Spinal cord (tissue), 10 donors: ENCODE measurements around the gene GPRC5B. TPM values are rescaled to one million over a fixed set of nuclear protein-coding genes. Genes with fewer than 3 reads are reported as not detected.
A peak's percentile ranks its signal among the peaks of the same experiment; 100 is the strongest.

Experiments used
- DNase-seq, 6 donors: peaks; one replicate each; pipeline versions ENCODE4 v3.0.0 to v3.0.0-alpha.2; 2013 to 2015; ENCODE audit warnings: low spot score in 6 of 6, low read depth in 4 of 6
- H3K27ac ChIP-seq: one replicate; pipeline ENCODE4 v1.5.1; 2013; ENCODE audit warnings: low read depth, low read length, control low read depth
- H3K27me3 ChIP-seq: one replicate; pipeline ENCODE4 v1.6.1; 2013; ENCODE audit warnings: low read length; ENCODE audit not compliant: control insufficient read depth, insufficient read depth
- H3K36me3 ChIP-seq: one replicate; pipeline ENCODE4 v1.6.1; 2013; ENCODE audit warnings: low read length; ENCODE audit not compliant: control insufficient read depth, insufficient read depth
- H3K4me1 ChIP-seq: one replicate; pipeline ENCODE4 v1.6.1; 2013; ENCODE audit warnings: low read length; ENCODE audit not compliant: control insufficient read depth, insufficient read depth
- H3K4me3 ChIP-seq: one replicate; pipeline ENCODE4 v1.5.1; 2013; ENCODE audit warnings: low read depth, low read length, control low read depth
- H3K9me3 ChIP-seq: one replicate; pipeline ENCODE4 v1.6.1; 2013; ENCODE audit warnings: low read length; ENCODE audit not compliant: control insufficient read depth, insufficient read depth
- WGBS: methylation state at CpG from one replicate; pipeline ENCODE4 v1.1.5; 2013; ENCODE audit warnings: missing lambda C conversion rate; ENCODE audit not compliant: insufficient coverage; 5-methylcytosine and 5-hydroxymethylcytosine counted together
- polyA plus RNA-seq, 2 donors: library from polyadenylated mRNA; unstranded; fragments of 120-200 nt; gene quantifications; one replicate each; pipeline ENCODE4 v1.2.1, GENCODE V29; 2013; ENCODE audit not compliant: insufficient read length in 2 of 2
- total RNA-seq, 2 donors: library from RNA; depleted of rRNA in 1 of 2; stranded (reverse); fragments of 120-200 nt in 1 of 2; fragments of >200 nt in 1 of 2; gene quantifications; one replicate each; pipeline versions ENCODE4 v1.2.3 to v1.2.4, GENCODE V29; 2013 to 2014
- donor health status: healthy.

Gene GPRC5B
- total and polyA plus RNA-seq, 4 donors = 72.8 to 146 (median 128) TPM

- WGBS = no CpG with 5 or more reads among the region's 2 CpGs
- H3K36me3 ChIP-seq = no peaks in the 10 kb centered on the region
- no peaks in the 10 kb centered on the region for H3K4me1 ChIP-seq
- DNase-seq = peak in 1 of 6 donors; percentile 10
- no peaks in the 10 kb centered on the region for H3K9me3 ChIP-seq
- H3K4me3 ChIP-seq = no peak overlapping the region
- H3K27me3 ChIP-seq = no peaks in the 10 kb centered on the region
- H3K27ac ChIP-seq = no peak overlapping the region
Observed at GRCh38 chr16:19913340-19913645, 28.6 kb upstream of the GPRC5B start.

- H3K9me3 ChIP-seq = no peaks in the 10 kb centered on the region
- peaks cover 2% of the 10 kb centered on the region for H3K27me3 ChIP-seq
- H3K4me1 ChIP-seq = peaks cover 2% of the 10 kb centered on the region
- H3K27ac ChIP-seq = no peak overlapping the region
- DNase-seq = peak in 1 of 6 donors; percentile 58
- 62% methylated on average over 19 of the region's 22 CpGs for WGBS
- no peak overlapping the region for H3K4me3 ChIP-seq
- no peaks in the 10 kb centered on the region for H3K36me3 ChIP-seq
Observed at GRCh38 chr16:19912455-19913339, 28.0 kb upstream of the GPRC5B start.

- peaks cover 8% of the 10 kb centered on the region for H3K4me1 ChIP-seq
- no peak overlapping the region for H3K27ac ChIP-seq
- no peak for DNase-seq
- no peak overlapping the region for H3K4me3 ChIP-seq
- H3K27me3 ChIP-seq = peaks cover 4% of the 10 kb centered on the region
- WGBS = 73% methylated on average over 7 of the region's 8 CpGs
- no peaks in the 10 kb centered on the region for H3K36me3 ChIP-seq
- H3K9me3 ChIP-seq = no peaks in the 10 kb centered on the region
Observed at GRCh38 chr16:19911747-19912454, 27.3 kb upstream of the GPRC5B start.

- H3K36me3 ChIP-seq = no peaks in the 10 kb centered on the region
- no peaks in the 10 kb centered on the region for H3K9me3 ChIP-seq
- peaks cover 8% of the 10 kb centered on the region for H3K4me1 ChIP-seq
- DNase-seq = no peak
- no peak overlapping the region for H3K27ac ChIP-seq
- 100% methylated on average over 1 of the region's 2 CpGs for WGBS
- H3K27me3 ChIP-seq = peaks cover 4% of the 10 kb centered on the region
- H3K4me3 ChIP-seq = no peak overlapping the region
Observed at GRCh38 chr16:19911204-19911603, 26.6 kb upstream of the GPRC5B start.

- H3K9me3 ChIP-seq = no peaks in the 10 kb centered on the region
- no peak for DNase-seq
- H3K36me3 ChIP-seq = no peaks in the 10 kb centered on the region
- no CpG with 5 or more reads among the region's 2 CpGs for WGBS
- no peak overlapping the region for H3K4me3 ChIP-seq
- peaks cover 8% of the 10 kb centered on the region for H3K4me1 ChIP-seq
- peaks cover 4% of the 10 kb centered on the region for H3K27me3 ChIP-seq
- no peak overlapping the region for H3K27ac ChIP-seq
Observed at GRCh38 chr16:19909750-19910322, 25.2 kb upstream of the GPRC5B start.

DNA sequence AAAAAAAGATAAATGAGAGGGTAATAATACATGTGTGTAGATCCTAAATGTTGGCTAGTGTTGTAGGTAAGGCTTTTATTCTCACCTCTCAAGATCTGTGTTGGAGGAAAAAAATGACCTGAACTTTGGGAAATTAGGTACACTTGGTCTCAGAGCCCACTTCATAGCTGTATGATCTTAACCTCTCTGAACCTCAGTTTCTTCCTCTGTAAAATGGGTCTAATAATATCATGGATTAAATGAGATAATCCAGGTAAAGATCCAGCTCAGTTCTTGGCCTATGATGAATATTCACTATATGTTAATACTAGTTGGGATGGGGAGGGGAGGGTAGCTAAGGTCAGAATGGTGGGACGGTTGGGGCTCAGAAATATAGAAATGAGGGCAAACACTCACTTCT lies 24.3 kb upstream of the GPRC5B start:
- H3K27ac ChIP-seq = no peak overlapping the region
- H3K4me3 ChIP-seq = no peak overlapping the region
- no peaks in the 10 kb centered on the region for H3K9me3 ChIP-seq
- WGBS = no CpG with 5 or more reads among the region's 1 CpG
- H3K4me1 ChIP-seq = peaks cover 8% of the 10 kb centered on the region
- no peaks in the 10 kb centered on the region for H3K36me3 ChIP-seq
- DNase-seq = no peak
- H3K27me3 ChIP-seq = peaks cover 4% of the 10 kb centered on the region

GRCh38 chr16:19907161-19907992 lies 22.7 kb upstream of the GPRC5B start:
- H3K4me3 ChIP-seq = no peak overlapping the region
- H3K27me3 ChIP-seq = peaks cover 4% of the 10 kb centered on the region
- no peak overlapping the region for H3K27ac ChIP-seq
- 24% methylated on average over 24 of the region's 24 CpGs for WGBS
- H3K9me3 ChIP-seq = no peaks in the 10 kb centered on the region
- H3K4me1 ChIP-seq = peaks cover 8% of the 10 kb centered on the region
- peak in 5 of 6 donors; percentile 41 to 95 (median 71) for DNase-seq
- no peaks in the 10 kb centered on the region for H3K36me3 ChIP-seq

- Histone ChIP-seq H3K27ac (no peak overlapping the region), H3K4me1 (peaks cover 5% of the 10 kb centered on the region), H3K27me3 (no peaks in the 10 kb centered on the region), H3K4me3 (no peak overlapping the region), H3K9me3 (no peaks in the 10 kb centered on the region), H3K36me3 (no peaks in the 10 kb centered on the region)
- no peak for DNase-seq
- 100% methylated on average over 1 of the region's 7 CpGs for WGBS
Observed at GRCh38 chr16:19901164-19901563, 16.5 kb upstream of the GPRC5B start.

GRCh38 chr16:19899605-19899955 lies 14.9 kb upstream of the GPRC5B start:
- H3K36me3 ChIP-seq = no peaks in the 10 kb centered on the region
- H3K4me1 ChIP-seq = peaks cover 5% of the 10 kb centered on the region
- no peaks in the 10 kb centered on the region for H3K27me3 ChIP-seq
- no peaks in the 10 kb centered on the region for H3K9me3 ChIP-seq
- 100% methylated on average over 1 of the region's 5 CpGs for WGBS
- no peak for DNase-seq
- no peak overlapping the region for H3K27ac ChIP-seq
- H3K4me3 ChIP-seq = no peak overlapping the region
